RWPE1 (cell line): ENCODE data around the gene TMEM100.

Experiments used
- CTCF ChIA-PET: fragments of 350-600 bp; sonication (Branson Sonifier 250); formaldehyde crosslinking; extraction: SDS; loops from one replicate; lab custom pipeline; 2021; lab: Yijun Ruan, JAX
- POLR2A ChIA-PET: fragments of 400-600 bp; formaldehyde crosslinking; extraction: SDS; loops from one replicate; lab custom pipeline; 2020; ENCODE audit warnings: antibody characterized with exemption; ENCODE audit not compliant: low non-redundant PET; lab: Yijun Ruan, JAX
- DNase-seq: peaks from one replicate; pipeline ENCODE4 v3.0.0; 2012; ENCODE audit warnings: low spot score
- H3K27ac ChIP-seq: fragments of 450-650 bp; 2 replicates; pipeline ENCODE4 v1.5.1; 2017
- CTCF ChIP-seq: fragments of 450-650 bp; conservative IDR thresholded peaks from 2 replicates; pipeline ENCODE4 v1.5.1; 2017; ENCODE audit warnings: low read depth, mild to moderate bottlenecking

TMEM100 gene

GRCh38 chr17:55692276-55692675 lies 30.4 kb downstream of the TMEM100 start:
- no peak for TF ChIP-seq CTCF
- DNase-seq = no peak
- no peak overlapping the region for H3K27ac ChIP-seq
- CTCF ChIA-PET = interaction anchor here (0.7 kb wide), 1 partner anchor 82 kb away, joined by 3 read pairs; no protein-coding TSS in a partner anchor
- POLR2A ChIA-PET = no interaction called here

GRCh38 chr17:55691666-55692065 lies 31.0 kb downstream of the TMEM100 start:
- no peak overlapping the region for H3K27ac ChIP-seq
- DNase-seq = no peak
- no peak for TF ChIP-seq CTCF
- POLR2A ChIA-PET = no interaction called here
- CTCF ChIA-PET = interaction anchor here (0.7 kb wide), 1 partner anchor 82 kb away, joined by 3 read pairs; no protein-coding TSS in a partner anchor

- no peak for DNase-seq
- H3K27ac ChIP-seq = no peak overlapping the region
- TF ChIP-seq CTCF = no peak
- CTCF ChIA-PET = interaction anchor here (0.7 to 1.1 kb wide), 2 partner anchors 88 to 638 kb away, joined by 3 to 6 read pairs; no protein-coding TSS in a partner anchor
- POLR2A ChIA-PET = no interaction called here
Measured at GRCh38 chr17:55690105-55690508, 32.6 kb downstream of the TMEM100 start.

- POLR2A ChIA-PET = no interaction called here
- TF ChIP-seq CTCF = no peak
- CTCF ChIA-PET = interaction anchor here (0.5 to 1.1 kb wide), 3 partner anchors 57 to 638 kb away, joined by 3 to 6 read pairs (median 3); no protein-coding TSS in a partner anchor
- no peak for DNase-seq
- no peak overlapping the region for H3K27ac ChIP-seq
Measured at GRCh38 chr17:55689672-55690071, 33.0 kb downstream of the TMEM100 start.

- H3K27ac ChIP-seq = no peak overlapping the region
- ChIA-PET POLR2A (no interaction called here), CTCF (no interaction called here)
- no peak for TF ChIP-seq CTCF
- DNase-seq = no peak
Measured at GRCh38 chr17:55688057-55688456, 34.6 kb downstream of the TMEM100 start.

- no peak for TF ChIP-seq CTCF
- CTCF ChIA-PET = no interaction called here
- no peak overlapping the region for H3K27ac ChIP-seq
- POLR2A ChIA-PET = no interaction called here
- no peak for DNase-seq
Measured at GRCh38 chr17:55687037-55687436, 35.6 kb downstream of the TMEM100 start.
